ENCODE measurements around the gene OR2T1. TPM values are rescaled to one million over a fixed set of nuclear protein-coding genes. Genes with fewer than 3 reads are reported as not detected.

Gene OR2T1
- total and polyA plus RNA-seq, 2 of the 13 experiments (the other 11 are each of a cell fraction or from before 2014, with no cell fraction given): not detected

DNA sequence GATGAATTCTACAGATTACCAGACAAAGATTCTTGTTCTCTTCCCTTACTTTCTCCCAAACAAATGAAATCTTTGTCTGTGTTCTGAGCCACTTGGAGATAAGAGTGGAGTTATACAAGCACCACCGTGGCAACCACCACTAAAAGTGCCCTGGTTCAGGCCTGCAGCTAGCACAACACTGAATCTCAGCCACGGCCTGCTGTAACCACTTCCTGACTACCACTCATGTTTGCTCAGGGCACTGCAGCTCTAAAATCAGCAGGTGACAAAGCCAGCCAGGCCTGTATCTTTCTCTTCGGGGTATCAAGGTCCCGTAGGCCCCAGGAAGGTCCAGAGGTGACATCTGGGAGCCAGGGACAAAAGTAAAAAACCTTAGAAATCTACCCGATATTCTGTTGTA is 30.5 kb upstream of the OR2T1 start:
- H3K27ac ChIP-seq (ENCODE audit: extremely low read length, insufficient read depth, low read length): no peak overlapping the region
- CTCF ChIA-PET (ENCODE audit: low intra/inter-chr PET ratio, low total read pairs): no interaction called here
- no peak overlapping the region for H2AFZ ChIP-seq (ENCODE audit: low read length)
- H4K20me1 ChIP-seq (ENCODE audit: insufficient read depth, low read length): no peaks in the 10 kb centered on the region
- peaks cover 39% of the 10 kb centered on the region for H3K9me3 ChIP-seq (ENCODE audit: low read length)
- H3K4me2 ChIP-seq (ENCODE audit: low read depth, low read length): no peak overlapping the region
- in situ Hi-C loops (cut with HindIII; ENCODE audit: extremely low pct_ligation_motif_present, low pct_unique_long_range_greater_than_20kb) (no loop called here), intact Hi-C loops (cut with micrococcal nuclease; ENCODE audit: unreplicated experiment) (no loop called here)
- no peaks in the 10 kb centered on the region for H3K4me1 ChIP-seq (ENCODE audit: insufficient read depth, low read length)
- no peak for DNase-seq (ENCODE audit: low spot score)
- no peaks in the 10 kb centered on the region for H3K27me3 ChIP-seq (ENCODE audit: control insufficient read depth in 1 of 2, insufficient read depth in 2 of 2, low read length in 2 of 2)
- no peaks in the 10 kb centered on the region for H3K36me3 ChIP-seq (replicated peaks in 1 of 2; ENCODE audit: control insufficient read depth in 1 of 2, insufficient read depth in 2 of 2, low read length in 2 of 2)
- H3K9ac ChIP-seq (ENCODE audit: insufficient read depth, low read depth, low read length): no peak overlapping the region
- FAIRE-seq: no peak
- no TSS peak for BruUV-seq (replicated peaks)
- H3K79me2 ChIP-seq (ENCODE audit: insufficient read depth, low read length): no peaks in the 10 kb centered on the region
- ATAC-seq: no peak
- POLR2A ChIA-PET: no interaction called here
- H3K4me3 ChIP-seq (replicated peaks in 1 of 3; ENCODE audit: insufficient read depth in 1 of 3, low read depth in 2 of 3, low read length in 3 of 3): no peak overlapping the region
- 0% methylated on average over 5 of the region's 5 CpGs for whole genome bisulfite sequencing (ENCODE audit: low lambda C conversion rate)
- TF ChIP-seq ZNF776 (CRISPR knock-in tag; IDR thresholded peaks at IDR 0.05) (no peak), ZNF407 (CRISPR knock-in tag; IDR thresholded peaks at IDR 0.05; ENCODE audit: not compliant biosample characterization) (no peak), ZBTB49 (CRISPR knock-in tag; IDR thresholded peaks at IDR 0.05; ENCODE audit: borderline replicate concordance) (no peak), BRD4 (CRISPR knock-in tag; IDR thresholded peaks at IDR 0.05) (no peak), ZMYM4 (CRISPR knock-in tag; IDR thresholded peaks at IDR 0.05) (no peak), PHB2 (IDR thresholded peaks at IDR 0.05; ENCODE audit: partially characterized antibody) (no peak)
- TF ChIP-seq, protein P1, sequence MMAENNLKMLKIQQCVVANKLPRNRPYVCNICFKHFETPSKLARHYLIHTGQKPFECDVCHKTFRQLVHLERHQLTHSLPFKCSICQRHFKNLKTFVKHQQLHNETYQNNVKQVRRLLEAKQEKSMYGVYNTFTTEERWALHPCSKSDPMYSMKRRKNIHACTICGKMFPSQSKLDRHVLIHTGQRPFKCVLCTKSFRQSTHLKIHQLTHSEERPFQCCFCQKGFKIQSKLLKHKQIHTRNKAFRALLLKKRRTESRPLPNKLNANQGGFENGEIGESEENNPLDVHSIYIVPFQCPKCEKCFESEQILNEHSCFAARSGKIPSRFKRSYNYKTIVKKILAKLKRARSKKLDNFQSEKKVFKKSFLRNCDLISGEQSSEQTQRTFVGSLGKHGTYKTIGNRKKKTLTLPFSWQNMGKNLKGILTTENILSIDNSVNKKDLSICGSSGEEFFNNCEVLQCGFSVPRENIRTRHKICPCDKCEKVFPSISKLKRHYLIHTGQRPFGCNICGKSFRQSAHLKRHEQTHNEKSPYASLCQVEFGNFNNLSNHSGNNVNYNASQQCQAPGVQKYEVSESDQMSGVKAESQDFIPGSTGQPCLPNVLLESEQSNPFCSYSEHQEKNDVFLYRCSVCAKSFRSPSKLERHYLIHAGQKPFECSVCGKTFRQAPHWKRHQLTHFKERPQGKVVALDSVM (CRISPR knock-in tag; IDR thresholded peaks at IDR 0.05): no peak
- TF ChIP-seq, protein P2, sequence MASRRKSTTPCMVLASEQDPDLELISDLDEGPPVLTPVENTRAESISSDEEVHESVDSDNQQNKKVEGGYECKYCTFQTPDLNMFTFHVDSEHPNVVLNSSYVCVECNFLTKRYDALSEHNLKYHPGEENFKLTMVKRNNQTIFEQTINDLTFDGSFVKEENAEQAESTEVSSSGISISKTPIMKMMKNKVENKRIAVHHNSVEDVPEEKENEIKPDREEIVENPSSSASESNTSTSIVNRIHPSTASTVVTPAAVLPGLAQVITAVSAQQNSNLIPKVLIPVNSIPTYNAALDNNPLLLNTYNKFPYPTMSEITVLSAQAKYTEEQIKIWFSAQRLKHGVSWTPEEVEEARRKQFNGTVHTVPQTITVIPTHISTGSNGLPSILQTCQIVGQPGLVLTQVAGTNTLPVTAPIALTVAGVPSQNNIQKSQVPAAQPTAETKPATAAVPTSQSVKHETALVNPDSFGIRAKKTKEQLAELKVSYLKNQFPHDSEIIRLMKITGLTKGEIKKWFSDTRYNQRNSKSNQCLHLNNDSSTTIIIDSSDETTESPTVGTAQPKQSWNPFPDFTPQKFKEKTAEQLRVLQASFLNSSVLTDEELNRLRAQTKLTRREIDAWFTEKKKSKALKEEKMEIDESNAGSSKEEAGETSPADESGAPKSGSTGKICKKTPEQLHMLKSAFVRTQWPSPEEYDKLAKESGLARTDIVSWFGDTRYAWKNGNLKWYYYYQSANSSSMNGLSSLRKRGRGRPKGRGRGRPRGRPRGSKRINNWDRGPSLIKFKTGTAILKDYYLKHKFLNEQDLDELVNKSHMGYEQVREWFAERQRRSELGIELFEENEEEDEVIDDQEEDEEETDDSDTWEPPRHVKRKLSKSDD (CRISPR knock-in tag; IDR thresholded peaks at IDR 0.05; ENCODE audit: low read depth): no peak
